ENCODE results near the gene CRB2.

- no peak for TF ChIP-seq CTCF (IDR thresholded peaks at IDR 0.05)
- no peak for TF ChIP-seq POLR2A (IDR thresholded peaks at IDR 0.05)
These were observed 17.9 kb downstream of the CRB2 start for GRCh38 chr9:123373946-123374345.

All from body of pancreas (tissue), 4 donors.